ENCODE data around the gene USP12. TPM values are rescaled to one million over a fixed set of nuclear protein-coding genes. Genes with fewer than 3 reads are reported as not detected.

Gene USP12
- total RNA-seq, 1 donor from 2014 or later = 30.8 TPM

GRCh38 chr13:27018344-27018861 lies 153.2 kb downstream of the USP12 start:
- Mint-ChIP-seq H3K4me1 (ENCODE audit: low read depth) (peaks cover 17% of the 10 kb centered on the region), H3K27ac (no peak overlapping the region), H3K36me3 (ENCODE audit: insufficient read depth) (no peaks in the 10 kb centered on the region), H3K9me3 (ENCODE audit: low read depth) (no peaks in the 10 kb centered on the region), H3K4me3 (ENCODE audit: low read depth) (no peak overlapping the region), H3K27me3 (peaks cover 7% of the 10 kb centered on the region)
- DNase-seq (ENCODE audit: low spot score, unreplicated experiment) = no peak
- no peak for TF ChIP-seq CTCF (IDR thresholded peaks at IDR 0.05; ENCODE audit: unreplicated experiment)

GRCh38 chr13:27016875-27017274 lies 154.7 kb downstream of the USP12 start:
- no peak overlapping the region for H3K4me3 Mint-ChIP-seq (ENCODE audit: low read depth)
- no peak overlapping the region for H3K27ac Mint-ChIP-seq
- H3K4me1 Mint-ChIP-seq (ENCODE audit: low read depth) = peaks cover 6% of the 10 kb centered on the region
- DNase-seq (ENCODE audit: low spot score, unreplicated experiment) = no peak
- TF ChIP-seq CTCF (IDR thresholded peaks at IDR 0.05; ENCODE audit: unreplicated experiment) = no peak
- H3K36me3 Mint-ChIP-seq (ENCODE audit: insufficient read depth) = no peaks in the 10 kb centered on the region
- peaks cover 7% of the 10 kb centered on the region for H3K27me3 Mint-ChIP-seq
- no peaks in the 10 kb centered on the region for H3K9me3 Mint-ChIP-seq (ENCODE audit: low read depth)

Other genes with a start within 250 kb of the USP12 start
- 720 and 742 TPM in 2 replicates for gene RPL21, start 79.7 kb upstream of the USP12 start, total RNA-seq
- 4.2 and 5.8 TPM in 2 replicates for gene RASL11A, start 99.0 kb upstream of the USP12 start, total RNA-seq

All from progenitor cell of endocrine pancreas (in vitro differentiated cells).